Heart right ventricle (tissue), 16 donors: ENCODE results near the gene NDUFA7. TPM values are rescaled to one million over a fixed set of nuclear protein-coding genes. Genes with fewer than 3 reads are reported as not detected.

Source experiments
- ATAC-seq, 8 donors: fragments of 200-7000 bp; cut with Tn5 transposase; one replicate each; pipeline ENCODE4 v1.9.1; 2020; ENCODE audit warnings: mild to moderate bottlenecking in 8 of 8, moderate library complexity in 8 of 8, moderate number of reproducible peaks in 1 of 8
- DNase-seq, 2 donors: peaks; one replicate each; pipeline ENCODE4 v3.0.0-alpha.2; 2020
- H3K27ac ChIP-seq, 10 donors: fragments of 200-600 bp; sonication (generic) in 2 of 10; one replicate each; pipeline versions ENCODE4 v1.5.0 to v1.8.0; 2020 to 2022; ENCODE audit warnings: mild to moderate bottlenecking in 3 of 10
- H3K27me3 ChIP-seq, 7 donors: fragments of 200-600 bp; one replicate each; pipeline ENCODE4 v1.8.0; 2021 to 2022; ENCODE audit warnings: mild to moderate bottlenecking in 2 of 7
- H3K36me3 ChIP-seq, 9 donors: fragments of 200-600 bp; sonication (generic) in 1 of 9; one replicate each; pipeline versions ENCODE4 v1.5.0 to v1.8.0; 2020 to 2022; ENCODE audit warnings: mild to moderate bottlenecking in 2 of 9
- H3K4me1 ChIP-seq, 9 donors: fragments of 200-600 bp; sonication (generic) in 1 of 9; one replicate each; pipeline versions ENCODE4 v1.5.0 to v1.8.0; 2020 to 2022; ENCODE audit warnings: mild to moderate bottlenecking in 4 of 9
- H3K4me3 ChIP-seq, 10 donors: fragments of 200-600 bp; sonication (generic) in 2 of 10; one replicate each; pipeline versions ENCODE4 v1.5.0 to v1.8.0; 2020 to 2022; ENCODE audit warnings: mild to moderate bottlenecking in 7 of 10, moderate library complexity in 2 of 10
- H3K9me3 ChIP-seq, 11 donors: fragments of 200-600 bp in 10 of 11; sonication (generic) in 2 of 11; one replicate each; pipeline versions ENCODE4 v1.5.0 to v1.8.0; 2013 to 2022; ENCODE audit warnings: mild to moderate bottlenecking in 2 of 11, control low read depth in 1 of 11, moderate library complexity in 1 of 11
- CTCF ChIP-seq, 9 donors: fragments of 200-600 bp; sonication (generic) in 2 of 9; IDR thresholded peaks; one replicate each; pipeline versions ENCODE4 v1.5.0 to v1.8.0; 2021 to 2022; ENCODE audit warnings: antibody characterized with exemption in 9 of 9, mild to moderate bottlenecking in 5 of 9, moderate library complexity in 1 of 9
- WGBS, 2 donors: extraction: QIAGEN DNeasy Blood & Tissue Kit; methylation state at CpG; one replicate each; pipeline ENCODE4 v1.1.7; 2013; ENCODE audit warnings: inconsistent platforms in 1 of 2; 5-methylcytosine and 5-hydroxymethylcytosine counted together
- intact Hi-C, 10 donors: fragments of 100-400 bp; cut with DNase I; formaldehyde crosslinking; loops; one replicate each; pipeline versions ENCODE4 v1.11.1 to v1.14.2; 2022
- polyA plus RNA-seq, 2 donors: library from polyadenylated mRNA; stranded (reverse); fragments of 200-250 nt; gene quantifications; one replicate each; pipeline ENCODE4 v1.2.3, GENCODE V29; 2013
- total RNA-seq, 10 donors: library from RNA; stranded (reverse); fragmentation: NEBNext Ultra II Directional in 3 of 10; extraction: Animal tissue kit (Norgen Biotek cat#: 25700) in 3 of 10; gene quantifications; one replicate each; pipeline versions ENCODE4 v1.2.1 to v1.2.4, GENCODE V29; 2021 to 2023
- donor health status: Arrhythmogenic right ventricular cardiomyopathy.
- donor health status: ischemic (EF 13 %, LVEDD 7.1; RV severe dilation, severe dysfunction).
- donor health status: healthy with polysubstance abuse.
- donor health status: DM: no; HTN: yes; CAD: no.
- donor health status: DM: no; HTN: no; CAD: no.
- donor health status: ischemic (EF 25% LVEDD 6.9; RV normal size, moderate dysfunction).
- donor health status: ischemic (EF 25% LVEDD 5.7; RV mildly dilated, moderate dysfunction).
- donor health status: healthy.
- donor health status: DM: yes; HTN: yes; CAD: no.
- donor health status: Ischemic cardiomyopathy.
- donor health status: ischemic (EF 35%, LVEDD 5.7; RV mildly dilated, moderate dysfunction).
- donor health status: nonischemic (EF 11% LVEDD 7.7; RV severe dilation, severe dysfunction).
- donor health status: DM: yes; HTN: yes; CAD: no.
- donor health status: PGD.
- donor health status: ischemic (EF 29% LVEDD 5.4; RV normal size, mild dysfunction).
- donor health status: nonischemic (EF 23%, LVEDD 6.1; RV moderate dilation, normal function).

Gene NDUFA7
- total and polyA plus RNA-seq, 12 donors, result 74.7 to 436 (median 103) TPM

DNA sequence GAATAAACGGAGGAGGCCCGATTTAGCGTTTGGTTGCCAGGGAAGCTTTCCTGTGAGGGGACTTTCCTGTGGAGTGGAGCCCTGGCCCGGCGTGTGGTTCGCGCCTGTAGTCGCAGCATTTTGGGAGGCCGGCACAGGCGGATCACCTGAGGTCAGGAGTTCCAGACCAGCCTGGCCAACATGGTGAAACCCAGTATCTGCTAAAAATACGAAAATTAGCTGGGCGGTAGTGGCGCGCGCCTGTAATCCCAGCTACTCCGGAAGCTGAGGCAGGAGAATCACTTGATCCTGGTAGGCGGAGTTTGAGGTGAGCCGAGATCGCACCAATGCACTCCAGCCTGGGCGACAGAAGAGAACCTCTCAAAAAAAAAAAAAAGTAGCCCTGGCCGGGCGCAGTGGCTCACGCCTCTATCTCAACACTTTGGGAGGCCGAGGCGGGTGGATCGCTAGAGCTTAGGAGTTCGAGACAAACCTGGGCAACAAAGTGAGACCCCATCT lies 14.9 kb upstream of the NDUFA7 start:
- Histone ChIP-seq H3K9me3 (no peaks in the 10 kb centered on the region), H3K4me1 (peaks cover 14 to 71% (median 37%) of the 10 kb centered on the region in 9 donors), H3K27ac (peak overlapping the region in 7 of 10 donors; percentile 6 to 64 (median 25)), H3K36me3 (peaks cover 0 to 27% (median 0%) of the 10 kb centered on the region in 9 donors), H3K4me3 (peak overlapping the region in 2 of 10 donors; percentile 7), H3K27me3 (peaks cover 0 to 61% (median 24%) of the 10 kb centered on the region in 7 donors)
- ATAC-seq (no peak), DNase-seq (no peak)
- no peak for TF ChIP-seq CTCF (IDR thresholded peaks at IDR 0.05)
- 30% methylated on average over 27 of the region's 27 CpGs for WGBS, 2 donors
- intact Hi-C loops, result no loop called here

DNA sequence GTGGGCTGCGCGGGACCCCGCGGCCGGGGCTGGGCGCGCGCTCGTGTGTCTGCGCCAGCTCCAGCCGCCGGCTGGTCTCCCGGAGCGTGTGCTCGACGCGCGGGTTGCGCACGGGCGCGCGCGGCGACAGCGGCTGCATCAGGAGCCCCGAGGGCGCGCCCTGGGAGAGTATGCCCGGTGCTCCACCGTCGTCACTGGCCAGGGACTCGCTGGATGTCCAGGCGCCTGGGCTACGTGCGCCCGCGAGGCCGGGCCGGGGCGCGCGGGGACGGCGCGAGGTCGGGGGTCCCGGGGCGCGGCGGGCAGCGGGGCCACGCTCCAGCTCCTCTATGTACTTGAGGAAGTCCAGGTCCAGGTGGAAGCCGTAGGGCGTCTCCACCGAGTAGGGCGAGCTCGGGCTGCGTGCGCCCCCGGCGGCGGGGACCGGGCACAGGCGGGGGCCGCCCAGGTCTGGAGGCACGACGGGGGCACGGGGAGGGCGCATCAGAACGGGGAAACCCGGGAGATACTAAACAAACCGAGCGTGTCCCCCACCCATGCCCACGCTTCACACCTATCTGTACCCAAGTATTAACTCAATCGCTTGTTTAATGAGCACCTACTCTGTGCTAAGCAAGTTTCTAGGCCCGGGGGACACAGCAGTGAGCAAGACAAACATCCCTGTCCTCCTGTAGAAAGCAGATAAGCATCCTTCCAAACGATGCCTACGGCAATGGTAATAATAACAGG lies 14.3 kb upstream of the NDUFA7 start:
- WGBS, 2 donors, result 13 to 24% methylated on average over 79 of the region's 79 CpGs
- Histone ChIP-seq H3K36me3 (peaks cover 0 to 27% (median 0%) of the 10 kb centered on the region in 9 donors), H3K27ac (peak overlapping the region in 7 of 10 donors; percentile 6 to 64 (median 25)), H3K4me1 (peaks cover 14 to 66% (median 36%) of the 10 kb centered on the region in 9 donors), H3K4me3 (peak overlapping the region in 6 of 10 donors; percentile 10 to 43 (median 34)), H3K27me3 (peaks cover 0 to 57% (median 24%) of the 10 kb centered on the region in 7 donors), H3K9me3 (no peaks in the 10 kb centered on the region)
- peak in 1 of 8 donors; percentile 2 for ATAC-seq
- TF ChIP-seq CTCF (IDR thresholded peaks at IDR 0.05), result peak in 3 of 9 donors; percentile 7 to 19 (median 18)
- no peak for DNase-seq
- intact Hi-C loops, result no loop called here

- peaks cover 14 to 59% (median 34%) of the 10 kb centered on the region in 9 donors for H3K4me1 ChIP-seq
- peak overlapping the region in 8 of 10 donors; percentile 10 to 43 (median 31) for H3K4me3 ChIP-seq
- no peak for TF ChIP-seq CTCF (IDR thresholded peaks at IDR 0.05)
- H3K27ac ChIP-seq, result peak overlapping the region in 6 of 10 donors; percentile 11 to 77 (median 58)
- H3K9me3 ChIP-seq, result no peaks in the 10 kb centered on the region
- ATAC-seq (peak in 7 of 8 donors; percentile 12 to 74 (median 45)), DNase-seq (peak in 1 of 2 donors; percentile 52)
- 18 to 22% methylated on average over 89 to 117 of the region's 117 CpGs for WGBS, 2 donors
- H3K36me3 ChIP-seq, result peaks cover 0 to 33% (median 0%) of the 10 kb centered on the region in 9 donors
- peaks cover 0 to 56% (median 24%) of the 10 kb centered on the region in 7 donors for H3K27me3 ChIP-seq
- intact Hi-C loops, result no loop called here
Measured at GRCh38 chr19:8334458-8335342, 13.5 kb upstream of the NDUFA7 start.
